Activated CD4-positive, alpha-beta T cell treated with anti-CD3 and anti-CD28 coated beads, Interleukin-2, Interleukin-4, amounts not matched to agents 100 ng/mL and 50 ng/mL, durations not matched to agents 16 hours and 8 hours (primary cell): ENCODE measurements around the gene CCR2.
A peak's percentile ranks its signal among the peaks of the same experiment; 100 is the strongest.
"Not testable (repeated sequence)": the region's sequence is repeated elsewhere in the genome, so short reads cannot be mapped to it uniquely, and the experiment has no call there.

ENCODE experiments used
- DNase-seq: peaks from one replicate; pipeline ENCODE4 v3.0.0-alpha.2; 2020; ENCODE audit warnings: low spot score

CCR2 gene

DNA sequence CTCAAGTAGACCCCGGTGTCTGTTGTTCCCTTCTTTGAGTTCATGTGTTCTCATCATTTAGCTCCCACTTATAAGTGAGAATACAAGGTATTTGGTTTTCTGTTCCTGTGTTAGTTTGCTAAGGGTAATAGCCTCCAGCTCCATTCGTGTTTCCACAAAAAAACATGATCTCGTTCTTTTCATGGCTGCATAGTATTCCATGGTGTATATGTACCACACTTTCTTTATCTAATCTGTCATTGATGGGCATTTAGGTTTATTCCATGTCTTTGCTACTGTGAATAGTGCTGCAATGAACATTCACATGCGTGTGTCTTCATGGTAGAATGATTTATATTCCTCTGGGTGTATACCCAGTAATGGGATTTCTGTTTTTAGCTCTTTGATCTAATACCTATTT lies 49.0 kb downstream of the CCR2 start:
- not testable (repeated sequence) for DNase-seq

- DNase-seq, result no peak
Observed at GRCh38 chr3:46405301-46406019, 51.5 kb downstream of the CCR2 start.

DNA sequence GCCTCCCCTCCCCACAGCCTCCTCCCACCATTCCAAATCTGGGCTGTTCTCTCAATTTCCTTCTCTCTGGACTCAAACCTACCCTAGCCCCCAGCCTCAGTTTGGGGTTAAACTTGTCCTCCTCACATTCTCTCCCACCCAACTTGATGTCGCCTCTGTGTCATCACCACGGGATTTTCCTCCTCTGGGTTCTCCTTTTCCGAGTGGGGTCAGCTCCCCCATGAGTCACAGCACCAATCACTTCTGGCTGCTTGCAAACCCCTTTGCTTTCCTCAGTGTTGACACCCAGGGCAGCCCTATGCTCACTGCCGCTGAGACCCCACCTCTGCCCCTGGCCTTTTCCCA lies 52.5 kb downstream of the CCR2 start:
- no peak for DNase-seq

DNA sequence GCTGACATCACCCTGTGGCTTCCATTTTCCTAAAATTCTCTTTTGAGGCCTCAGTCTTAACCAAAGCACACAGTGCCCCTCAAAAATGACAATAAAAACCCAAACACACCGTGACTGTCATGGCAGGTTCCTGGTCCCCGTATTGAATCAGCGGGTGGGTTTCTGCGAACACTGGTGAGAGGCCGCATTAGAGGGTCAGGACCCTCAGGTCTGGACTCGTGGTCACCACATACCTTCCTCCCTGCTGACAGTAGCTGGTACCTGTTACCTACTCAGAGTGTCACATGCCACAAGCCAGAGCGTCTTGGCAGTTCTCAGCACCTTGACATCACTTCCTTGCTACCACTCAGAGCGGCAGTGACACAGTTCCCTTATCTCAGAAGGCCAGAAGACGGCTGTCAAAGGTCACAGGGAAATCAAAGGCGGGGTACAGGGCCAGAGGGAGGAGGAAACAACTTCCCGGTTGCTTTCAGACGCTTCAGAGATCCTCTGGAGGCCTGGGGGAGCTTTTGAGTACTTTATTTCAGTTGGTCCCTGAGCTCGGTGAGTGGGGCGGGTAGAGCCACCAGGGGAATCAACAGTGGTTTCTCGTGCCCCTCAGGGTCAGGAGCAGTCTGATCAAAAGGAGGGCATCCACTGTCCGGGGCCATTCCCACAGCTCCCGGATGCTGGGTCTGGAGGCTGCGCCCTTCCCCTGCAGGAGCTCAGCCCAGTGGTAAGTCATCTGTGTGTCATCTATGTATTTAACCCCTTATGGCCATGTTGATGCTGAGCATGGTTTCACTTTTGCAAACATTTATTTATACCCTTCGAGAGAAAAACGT lies 53.1 kb downstream of the CCR2 start, which contains the start of the genes CCR5AS and CCRL2:
Gene CCR5AS (minus strand): TSS at position 279 of the 824 bp plus-strand sequence.
Gene CCRL2 (plus strand): TSS at position 472 of the 824 bp plus-strand sequence. CDS start 821 bp downstream, outside the sequence.
- peak; percentile 44 for DNase-seq

- no peak for DNase-seq
Observed at GRCh38 chr3:46407970-46408369, 54.1 kb downstream of the CCR2 start.

DNA sequence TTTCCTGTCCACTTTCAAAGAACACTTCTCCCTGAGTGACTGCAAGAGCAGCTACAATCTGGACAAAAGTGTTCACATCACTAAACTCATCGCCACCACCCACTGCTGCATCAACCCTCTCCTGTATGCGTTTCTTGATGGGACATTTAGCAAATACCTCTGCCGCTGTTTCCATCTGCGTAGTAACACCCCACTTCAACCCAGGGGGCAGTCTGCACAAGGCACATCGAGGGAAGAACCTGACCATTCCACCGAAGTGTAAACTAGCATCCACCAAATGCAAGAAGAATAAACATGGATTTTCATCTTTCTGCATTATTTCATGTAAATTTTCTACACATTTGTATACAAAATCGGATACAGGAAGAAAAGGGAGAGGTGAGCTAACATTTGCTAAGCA lies 54.9 kb downstream of the CCR2 start:
- DNase-seq, result no peak

DNA sequence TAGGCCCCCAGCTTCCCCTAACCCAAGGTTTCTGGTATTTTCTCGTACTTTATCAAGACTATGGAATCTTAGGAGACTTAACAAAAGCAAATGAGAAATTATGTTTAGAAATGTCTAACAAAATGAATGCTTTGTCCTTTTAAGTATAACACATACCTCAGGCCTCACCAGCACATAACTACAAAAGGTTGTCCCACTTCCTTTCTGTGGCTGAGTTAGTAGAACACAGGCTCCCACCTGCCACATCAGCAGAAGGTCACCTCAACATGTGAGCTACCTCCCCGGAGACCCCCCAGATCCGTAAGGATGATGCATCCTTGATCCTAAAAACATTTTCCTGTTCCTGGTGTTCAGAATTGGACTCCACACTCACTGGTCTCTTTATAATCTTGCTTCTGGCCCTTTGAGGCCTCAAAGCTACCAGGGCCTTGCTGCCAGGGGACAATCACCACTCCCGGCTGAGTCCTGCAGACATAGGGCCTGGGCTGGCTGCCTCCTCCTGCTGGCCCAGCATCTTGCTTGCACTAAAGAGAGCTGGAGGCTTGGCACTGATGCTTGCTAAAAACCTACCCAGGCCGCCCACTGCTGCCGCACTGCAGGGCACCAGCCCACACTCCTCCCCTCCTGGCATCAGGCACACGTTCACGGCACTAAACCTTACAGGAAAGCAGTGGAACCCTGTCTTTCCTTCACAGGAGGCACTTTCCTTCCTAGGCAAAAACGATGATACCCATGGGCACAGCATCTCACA lies 56.0 kb downstream of the CCR2 start:
- no peak for DNase-seq
